Neural progenitor cell (in vitro differentiated cells): ENCODE data around the gene RAB24.

Experiments
- EZH2phosphoT487 ChIP-seq: fragments of 200-600 bp; sonication (generic); IDR thresholded peaks from 2 replicates; pipeline ENCODE4 v1.6.1; 2017; ENCODE audit warnings: antibody characterized with exemption
- TF ChIP-seq, protein P1 (sequence below): fragments of 200-600 bp; sonication (generic); IDR thresholded peaks from 2 replicates; pipeline ENCODE4 v1.5.1; 2017; ENCODE audit warnings: antibody characterized with exemption, mild to moderate bottlenecking

DNA sequence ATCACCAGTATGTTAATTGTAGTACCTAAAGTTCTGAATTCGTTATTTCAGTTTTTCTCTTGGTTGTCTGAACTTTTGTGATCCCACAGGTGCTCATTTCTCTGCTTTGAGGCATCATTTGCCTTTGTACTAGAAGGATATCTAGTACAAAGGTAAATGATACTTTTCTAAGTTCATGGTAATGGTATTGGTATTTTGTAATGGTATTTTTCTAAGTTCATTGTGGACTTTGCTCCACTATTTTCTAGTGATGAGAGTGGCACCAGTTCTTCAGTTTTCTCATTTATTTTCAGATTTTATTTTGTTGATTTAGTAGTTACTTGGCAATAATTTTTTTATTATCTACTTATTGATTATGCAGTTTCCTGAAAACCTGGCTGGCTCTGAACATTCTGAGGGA, 42.0 kb downstream of the RAB24 start:
- TF ChIP-seq, protein P1, sequence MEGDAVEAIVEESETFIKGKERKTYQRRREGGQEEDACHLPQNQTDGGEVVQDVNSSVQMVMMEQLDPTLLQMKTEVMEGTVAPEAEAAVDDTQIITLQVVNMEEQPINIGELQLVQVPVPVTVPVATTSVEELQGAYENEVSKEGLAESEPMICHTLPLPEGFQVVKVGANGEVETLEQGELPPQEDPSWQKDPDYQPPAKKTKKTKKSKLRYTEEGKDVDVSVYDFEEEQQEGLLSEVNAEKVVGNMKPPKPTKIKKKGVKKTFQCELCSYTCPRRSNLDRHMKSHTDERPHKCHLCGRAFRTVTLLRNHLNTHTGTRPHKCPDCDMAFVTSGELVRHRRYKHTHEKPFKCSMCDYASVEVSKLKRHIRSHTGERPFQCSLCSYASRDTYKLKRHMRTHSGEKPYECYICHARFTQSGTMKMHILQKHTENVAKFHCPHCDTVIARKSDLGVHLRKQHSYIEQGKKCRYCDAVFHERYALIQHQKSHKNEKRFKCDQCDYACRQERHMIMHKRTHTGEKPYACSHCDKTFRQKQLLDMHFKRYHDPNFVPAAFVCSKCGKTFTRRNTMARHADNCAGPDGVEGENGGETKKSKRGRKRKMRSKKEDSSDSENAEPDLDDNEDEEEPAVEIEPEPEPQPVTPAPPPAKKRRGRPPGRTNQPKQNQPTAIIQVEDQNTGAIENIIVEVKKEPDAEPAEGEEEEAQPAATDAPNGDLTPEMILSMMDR = no peak
- TF ChIP-seq EZH2phosphoT487 = no peak
